Peyer's patch (tissue), 4 donors: Measurements from ENCODE around the gene SIK1.
"Not testable (repeated sequence)": the region's sequence is repeated elsewhere in the genome, so short reads cannot be mapped to it uniquely, and the experiment has no call there.

Experiments
- POLR2A ChIP-seq, 2 donors: fragments of 450-650 bp; IDR thresholded peaks; one replicate each; pipeline ENCODE4 v1.5.1; 2017; ENCODE audit warnings: antibody characterized with exemption in 2 of 2, mild to moderate bottlenecking in 2 of 2, moderate library complexity in 2 of 2
- TF ChIP-seq, protein P1 (sequence below), 6 experiments: fragments of 450-650 bp in 4 of 6; fragments of 200-600 bp in 2 of 6; sonication (generic) in 1 of 6; IDR thresholded peaks; one replicate each; pipeline ENCODE4 v1.5.1; 2017 to 2019; ENCODE audit warnings: antibody characterized with exemption in 6 of 6, mild to moderate bottlenecking in 3 of 6, moderate library complexity in 1 of 6

DNA sequence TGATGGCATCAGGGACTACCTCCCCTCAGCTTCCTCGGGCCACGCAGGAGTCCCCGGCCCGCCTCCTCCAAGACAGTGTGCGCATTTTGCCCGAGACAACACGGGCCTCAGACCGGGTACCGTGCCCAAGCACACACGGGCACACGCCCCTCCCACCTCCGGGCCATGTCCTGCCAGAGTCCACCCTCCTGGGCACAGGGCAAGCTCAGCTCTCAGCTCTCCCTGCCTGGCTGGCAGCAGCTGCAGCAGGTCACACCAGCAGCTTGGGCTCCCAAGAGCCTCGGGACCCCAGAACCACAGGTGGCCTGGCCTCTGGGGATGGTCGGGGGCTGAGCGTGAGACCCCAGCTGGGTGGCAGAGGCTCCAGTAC is 29.5 kb downstream of the SIK1 start:
- TF ChIP-seq, protein P1, sequence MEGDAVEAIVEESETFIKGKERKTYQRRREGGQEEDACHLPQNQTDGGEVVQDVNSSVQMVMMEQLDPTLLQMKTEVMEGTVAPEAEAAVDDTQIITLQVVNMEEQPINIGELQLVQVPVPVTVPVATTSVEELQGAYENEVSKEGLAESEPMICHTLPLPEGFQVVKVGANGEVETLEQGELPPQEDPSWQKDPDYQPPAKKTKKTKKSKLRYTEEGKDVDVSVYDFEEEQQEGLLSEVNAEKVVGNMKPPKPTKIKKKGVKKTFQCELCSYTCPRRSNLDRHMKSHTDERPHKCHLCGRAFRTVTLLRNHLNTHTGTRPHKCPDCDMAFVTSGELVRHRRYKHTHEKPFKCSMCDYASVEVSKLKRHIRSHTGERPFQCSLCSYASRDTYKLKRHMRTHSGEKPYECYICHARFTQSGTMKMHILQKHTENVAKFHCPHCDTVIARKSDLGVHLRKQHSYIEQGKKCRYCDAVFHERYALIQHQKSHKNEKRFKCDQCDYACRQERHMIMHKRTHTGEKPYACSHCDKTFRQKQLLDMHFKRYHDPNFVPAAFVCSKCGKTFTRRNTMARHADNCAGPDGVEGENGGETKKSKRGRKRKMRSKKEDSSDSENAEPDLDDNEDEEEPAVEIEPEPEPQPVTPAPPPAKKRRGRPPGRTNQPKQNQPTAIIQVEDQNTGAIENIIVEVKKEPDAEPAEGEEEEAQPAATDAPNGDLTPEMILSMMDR (IDR thresholded peaks at IDR 0.05) = not testable (repeated sequence)
- not testable (repeated sequence) for TF ChIP-seq POLR2A (IDR thresholded peaks at IDR 0.05)
